K562 (cell line): ENCODE results near the gene SMU1. TPM values are rescaled to one million over a fixed set of nuclear protein-coding genes. Genes with fewer than 3 reads are reported as not detected.

Source experiments
- ATF1 ChIP-seq, 2 experiments: fragments of 450-650 bp in 1 of 2; IDR thresholded peaks; 2 replicates each; pipeline ENCODE4 v1.6.1; 2016; ENCODE audit warnings: missing compliant biosample characterization in 1 of 2, missing genetic modification characterization in 1 of 2
- CTBP1 ChIP-seq: fragments of 450-650 bp; IDR thresholded peaks from 2 replicates; pipeline ENCODE4 v1.6.1; 2016; ENCODE audit warnings: borderline replicate concordance
- HMBOX1 ChIP-seq: sonication (generic); IDR thresholded peaks from 2 replicates; pipeline ENCODE4 v1.6.1; 2016
- ILK ChIP-seq: fragments of 450-650 bp; IDR thresholded peaks from 2 replicates; pipeline ENCODE4 v1.6.1; 2016; ENCODE audit warnings: missing genetic modification characterization, low read depth, mild to moderate bottlenecking, missing compliant biosample characterization, moderate library complexity, borderline replicate concordance
- MAZ ChIP-seq, 2 experiments: fragments of 450-650 bp in 1 of 2; sonication (generic) in 1 of 2; formaldehyde crosslinking; IDR thresholded peaks in 1 of 2; conservative IDR thresholded peaks in 1 of 2; 2 replicates each; pipeline versions ENCODE4 v1.4.0 to v1.5.0; 2020; ENCODE audit warnings: mild to moderate bottlenecking in 1 of 2, missing genetic modification reagents in 1 of 2
- NFIC ChIP-seq: fragments of 450-650 bp; IDR thresholded peaks from 2 replicates; pipeline ENCODE4 v1.6.1; 2017; ENCODE audit warnings: mild to moderate bottlenecking, inconsistent platforms
- NFYB ChIP-seq: IDR thresholded peaks from 2 replicates; pipeline ENCODE4 v1.6.1; 2011; ENCODE audit warnings: mild to moderate bottlenecking, moderate library complexity; ENCODE audit not compliant: insufficient read length; ENCODE audit errors: extremely low read depth
- PKNOX1 ChIP-seq: fragments of 450-650 bp; IDR thresholded peaks from 2 replicates; pipeline ENCODE4 v1.6.1; 2016
- RB1 ChIP-seq: fragments of 450-650 bp; IDR thresholded peaks from 2 replicates; pipeline ENCODE4 v1.6.1; 2017; ENCODE audit warnings: low read depth, mild to moderate bottlenecking
- REST ChIP-seq, 2 experiments: fragments of 450-650 bp; formaldehyde crosslinking in 1 of 2; IDR thresholded peaks; 2 replicates each; pipeline versions ENCODE4 v1.4.0 to v1.6.1; 2014 to 2020; ENCODE audit warnings: mild to moderate bottlenecking in 2 of 2, borderline replicate concordance in 1 of 2, low read depth in 1 of 2
- TBP ChIP-seq: optimal IDR thresholded peaks from 2 replicates; pipeline ENCODE3; 2011; ENCODE audit warnings: low read depth, low read length, improper control_type of control experiment
- ZNF395 ChIP-seq: fragments of 200-800 bp; sonication (Bioruptor generic); IDR thresholded peaks from 2 replicates; pipeline ENCODE4 v1.6.1; 2017; ENCODE audit warnings: missing genetic modification characterization, missing compliant biosample characterization
- ZNF436 ChIP-seq: fragments of 250-450, 450-650 bp; sonication (Bioruptor Pico); formaldehyde crosslinking; IDR thresholded peaks from 2 replicates; pipeline ENCODE4 v1.7.0; 2020; ENCODE audit warnings: mild to moderate bottlenecking
- ZNF699 ChIP-seq: fragments of 250-450 bp; sonication (Bioruptor Pico); IDR thresholded peaks from 2 replicates; pipeline ENCODE4 v1.8.0; 2021; ENCODE audit warnings: mild to moderate bottlenecking, moderate library complexity; ENCODE audit not compliant: insufficient replicate concordance
- ZNF766 ChIP-seq: fragments of 200-800 bp; sonication (Bioruptor generic); conservative IDR thresholded peaks from 2 replicates; pipeline ENCODE4 v1.6.1; 2016; ENCODE audit warnings: missing genetic modification characterization, missing compliant biosample characterization
- polyA plus RNA-seq, 8 experiments: library from polyadenylated mRNA; depleted of rRNA in 4 of 8; stranded (reverse) in 5 of 8; unstranded in 3 of 8; fragments of >200 nt; fragmentation: Nextera tagmentation in 2 of 8; fragmentation: Illumina TruSeq in 1 of 8; extraction: Ambion mirVana in 2 of 8; extraction: Trizol in 1 of 8; gene quantifications; 2 replicates each; pipeline versions ENCODE4 v1.2.1 to v1.2.3, GENCODE V29; 2011 to 2014; ENCODE audit warnings: inconsistent platforms in 1 of 8, missing spikeins in 1 of 8
- total RNA-seq, 7 experiments: library from RNA; depleted of rRNA in 6 of 7; stranded (reverse); fragments of >200 nt in 6 of 7; fragmentation: Illumina TruSeq in 2 of 7; extraction: Trizol in 2 of 7; gene quantifications; 2 replicates each; pipeline versions ENCODE4 v1.2.1 to v1.2.3, GENCODE V29; 2011 to 2021; ENCODE audit warnings: low replicate concordance in 1 of 7

SMU1 gene
- total and polyA plus RNA-seq, 9 of the 15 experiments (the other 6 are each of a cell fraction or from before 2014, with no cell fraction given), result 13.2 to 33.4 (median 20.7) TPM

- TF ChIP-seq REST (IDR thresholded peaks at IDR 0.05; ENCODE audit: borderline replicate concordance) (peak; percentile 58), REST (CRISPR knock-in tag; IDR thresholded peaks at IDR 0.05; ENCODE audit: low read depth) (no peak), HMBOX1 (no peak; the same call in 1 of the 2 replicates), MAZ (CRISPR knock-in tag; conservative IDR thresholded peaks at IDR 0.05 in 1 of 2, IDR thresholded peaks at IDR 0.05 in 1 of 2) (no peak), RB1 (no peak), ATF1 (CRISPR knock-in tag; IDR thresholded peaks at IDR 0.05) (no peak), ATF1 (tag; IDR thresholded peaks at IDR 0.05) (0 out of 2 replicates have a peak, but pooled peaks have one; percentile 11), CTBP1 (no peak), NFIC (peak; percentile 90), ILK (tag) (no peak), ZNF436 (no peak), NFYB (peak; percentile 5), ZNF395 (CRISPR knock-in tag) (no peak), PKNOX1 (peak; percentile 26; the same call in 1 of the 2 replicates), ZNF699 (no peak), ZNF766 (peak; percentile 72; the same call in 1 of the 2 replicates), TBP (no peak)
Observed at GRCh38 chr9:32991897-32992594, 84.4 kb downstream of the SMU1 start (continued).
